A172 (cell line): ENCODE data around the gene TRPM5. TPM values are rescaled to one million over a fixed set of nuclear protein-coding genes. Genes with fewer than 3 reads are reported as not detected.
A peak's percentile ranks its signal among the peaks of the same experiment; 100 is the strongest.

Experiments
- DNase-seq: peaks from one replicate; pipeline ENCODE4 v3.0.0-alpha.2; 2015; ENCODE audit warnings: low spot score
- total RNA-seq: library from RNA; depleted of rRNA; stranded (reverse); fragments of >200 nt; shearing (Covaris generic); gene quantifications from 2 replicates; pipeline ENCODE4 v1.2.3, GENCODE V29; 2014

TRPM5 gene
- total RNA-seq, 1 experiment from 2014 or later = not detected

DNA sequence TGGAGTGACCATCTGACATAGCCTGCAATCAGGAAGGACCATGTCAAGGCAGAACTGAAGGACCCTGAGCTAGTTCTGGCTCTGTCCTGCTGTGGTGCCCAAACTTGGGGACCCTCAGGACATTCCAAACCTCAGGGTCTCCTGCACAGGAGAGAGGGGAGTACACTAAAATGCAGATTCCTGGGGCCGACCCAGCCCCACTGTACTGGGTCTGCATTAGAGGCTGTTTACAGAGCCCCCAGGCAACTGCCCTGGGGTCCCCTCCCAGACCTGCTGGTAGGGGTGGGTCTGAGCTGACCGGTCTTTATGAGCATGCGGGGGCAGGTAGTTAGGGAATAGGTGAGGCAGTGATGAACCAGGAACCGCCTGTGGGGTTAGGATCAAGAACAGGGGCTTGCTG lies 6.8 kb downstream of the TRPM5 start:
- no peak for DNase-seq

DNA sequence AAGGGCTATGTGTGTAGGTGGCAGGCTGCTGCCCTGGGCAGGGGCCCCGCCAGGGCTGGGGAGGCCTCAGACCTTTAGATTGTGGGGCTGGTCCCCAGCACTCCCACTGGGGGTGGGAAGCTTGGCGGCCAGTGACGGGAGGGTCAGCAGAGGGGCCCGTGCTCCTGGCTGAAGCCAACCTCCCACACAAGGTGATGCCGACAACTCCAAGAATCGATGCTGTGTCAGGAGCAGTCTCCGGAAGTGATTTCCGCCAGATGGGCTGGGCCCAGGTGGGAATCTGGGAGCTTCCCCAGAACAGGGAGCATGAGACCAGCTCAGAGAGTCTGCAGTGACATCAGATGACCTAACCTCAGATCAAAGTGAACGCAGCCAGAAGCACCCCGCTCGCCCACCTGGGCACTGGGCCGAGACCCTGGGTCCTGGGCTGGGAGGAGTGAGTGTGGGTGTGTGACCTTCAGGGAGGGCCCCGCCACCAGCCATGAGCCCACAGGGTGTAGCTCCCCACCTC lies 7.7 kb downstream of the TRPM5 start:
- no peak for DNase-seq

DNA sequence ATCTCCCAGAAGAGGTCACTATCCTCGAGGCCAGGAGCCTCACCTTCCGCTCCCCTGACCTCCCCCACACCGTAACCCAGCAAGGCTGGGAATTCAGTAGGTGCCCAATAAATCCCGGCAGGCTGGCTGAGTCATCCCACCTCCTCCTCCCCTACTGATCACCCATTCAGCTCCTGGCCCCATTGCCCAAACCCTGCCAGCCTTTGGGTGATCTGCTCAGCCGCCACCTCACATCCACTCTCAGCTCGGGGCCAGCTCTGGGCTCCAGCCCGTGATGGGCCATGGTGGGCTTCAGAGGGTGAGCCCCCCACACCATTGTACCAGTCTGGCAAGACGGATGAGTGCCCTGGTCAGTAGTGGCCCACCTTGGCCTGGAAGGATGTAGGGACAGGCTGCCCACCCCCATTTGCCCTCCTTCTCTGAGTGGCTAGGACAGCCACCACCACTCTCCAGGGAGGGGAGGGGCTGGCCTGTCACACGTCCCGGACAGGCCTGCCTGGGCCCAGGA lies 8.2 kb downstream of the TRPM5 start:
- no peak for DNase-seq

DNA sequence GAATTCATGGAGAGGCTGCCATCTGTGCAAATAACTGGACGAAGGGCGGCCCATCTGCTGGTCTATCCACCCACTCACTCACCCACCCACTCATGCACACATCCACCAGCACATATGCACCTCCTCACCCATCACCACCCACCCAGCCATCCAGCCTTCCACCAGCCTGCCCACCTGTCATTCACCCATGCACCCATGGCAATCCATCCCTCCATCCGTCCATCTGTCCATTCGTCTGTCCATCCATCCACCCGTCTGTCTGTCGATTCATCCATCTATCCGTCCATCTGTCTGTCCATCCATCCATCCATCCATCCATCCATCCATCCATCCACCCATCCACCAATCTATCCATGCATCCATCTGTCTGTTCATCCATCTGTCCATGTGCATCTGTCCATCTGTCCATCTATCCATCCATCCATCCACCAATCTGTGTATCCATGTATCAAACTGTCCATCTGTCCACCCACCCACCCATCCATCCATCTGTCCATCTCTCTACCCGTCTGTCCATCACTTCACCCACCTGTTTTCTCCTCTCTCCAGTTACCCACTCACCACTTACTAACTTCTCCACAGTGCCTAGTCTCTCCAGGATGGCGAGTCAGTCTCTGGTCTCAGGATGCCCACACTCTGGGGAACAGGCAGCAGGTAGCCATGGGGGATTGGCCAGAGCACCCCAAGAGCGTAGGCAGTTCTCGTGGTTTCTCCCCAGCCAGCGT lies 8.9 kb downstream of the TRPM5 start:
- DNase-seq = no peak

DNA sequence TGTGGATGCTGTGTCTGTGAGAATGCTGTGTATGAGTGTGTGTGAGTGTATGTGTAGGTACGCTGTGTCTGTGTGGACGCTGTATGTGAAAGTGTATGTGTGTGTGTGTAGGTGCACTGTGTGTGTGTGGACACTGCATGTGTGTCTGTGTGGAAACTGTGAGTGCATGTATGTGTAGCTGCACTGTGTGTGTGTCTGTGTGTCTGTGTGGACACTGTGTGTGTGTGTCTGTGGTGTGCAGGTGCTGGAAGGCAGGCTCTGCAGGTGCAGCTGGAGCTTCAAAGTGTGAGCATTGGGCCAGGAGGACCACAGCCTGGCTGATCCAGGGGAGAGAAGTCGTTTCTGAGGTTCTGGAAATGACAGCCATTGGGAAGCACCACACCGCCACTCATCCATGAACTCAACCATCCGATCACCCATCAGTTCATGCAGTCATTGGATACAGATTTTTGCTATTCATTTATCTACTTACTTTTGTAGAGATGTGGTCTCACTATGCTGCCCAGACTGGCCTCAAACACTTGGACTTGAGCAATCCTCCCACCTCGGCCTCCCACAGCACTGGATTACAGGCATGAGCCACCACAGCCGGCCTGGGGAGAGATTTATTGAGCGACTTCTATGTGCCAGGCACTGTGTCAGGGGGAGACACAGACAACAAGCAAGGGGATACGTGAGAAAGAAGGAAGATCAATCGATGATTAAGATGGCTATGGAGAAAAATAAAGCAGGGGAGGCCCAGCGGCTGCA lies 9.6 kb downstream of the TRPM5 start:
- no peak for DNase-seq

DNA sequence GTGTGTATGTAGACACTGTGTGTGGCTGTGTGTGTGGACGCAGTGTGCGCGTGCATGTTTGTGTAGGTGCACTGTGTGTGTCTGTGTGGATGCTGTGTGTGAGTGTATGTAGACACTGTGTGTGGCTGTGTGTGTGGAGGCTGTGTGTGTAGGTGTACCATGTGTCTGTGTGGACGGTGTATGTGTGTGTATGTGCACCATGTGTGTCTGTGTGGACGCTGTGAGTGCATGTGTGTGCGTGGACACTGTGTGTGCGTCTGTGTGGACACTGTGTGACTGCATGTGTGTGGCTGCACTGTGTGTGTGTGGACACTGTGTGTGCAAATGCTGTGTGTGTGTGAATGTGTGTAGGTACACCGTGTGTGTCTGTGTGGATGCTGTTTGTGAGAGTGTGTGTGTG lies 10.3 kb downstream of the TRPM5 start:
- DNase-seq = no peak

DNA sequence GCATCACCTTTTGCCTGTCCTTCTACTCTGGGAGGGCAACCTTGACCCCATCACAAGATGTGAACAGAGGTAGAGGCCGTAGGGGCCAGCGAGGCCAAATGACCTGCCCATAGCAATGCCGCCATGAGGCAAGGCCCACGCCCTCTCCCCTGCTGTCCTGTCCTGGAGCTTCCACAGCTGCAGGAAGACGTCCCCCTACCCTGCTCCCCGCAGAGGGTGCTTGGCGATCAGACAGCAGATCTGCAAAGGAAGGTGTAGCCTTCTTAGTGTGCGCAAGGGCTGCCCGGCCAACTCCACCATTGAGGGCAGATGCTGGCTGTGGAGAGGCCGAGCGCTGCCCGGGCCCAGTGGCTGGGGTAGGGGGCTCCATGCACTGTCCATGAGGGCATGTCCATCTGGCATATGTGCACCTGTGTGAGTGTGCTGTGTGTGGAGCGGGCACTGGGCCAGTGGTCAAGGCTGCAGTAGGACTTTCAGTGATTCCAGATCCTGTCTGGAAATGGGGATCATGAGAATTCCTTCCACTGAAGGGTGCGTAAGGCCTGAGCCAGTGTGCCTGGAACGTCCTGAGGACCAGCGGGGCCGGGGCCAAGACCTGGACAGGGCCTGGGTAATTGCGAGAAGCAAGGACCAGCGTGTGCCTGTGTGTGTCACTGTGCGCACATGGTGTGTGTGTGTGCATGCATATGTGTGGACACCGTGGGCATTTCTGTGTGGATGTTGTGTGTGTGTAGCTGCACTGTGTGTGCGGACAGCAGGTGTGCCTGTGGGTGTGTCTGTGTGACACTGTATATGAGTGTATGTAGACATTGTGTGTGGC lies 11.0 kb downstream of the TRPM5 start:
- no peak for DNase-seq

DNA sequence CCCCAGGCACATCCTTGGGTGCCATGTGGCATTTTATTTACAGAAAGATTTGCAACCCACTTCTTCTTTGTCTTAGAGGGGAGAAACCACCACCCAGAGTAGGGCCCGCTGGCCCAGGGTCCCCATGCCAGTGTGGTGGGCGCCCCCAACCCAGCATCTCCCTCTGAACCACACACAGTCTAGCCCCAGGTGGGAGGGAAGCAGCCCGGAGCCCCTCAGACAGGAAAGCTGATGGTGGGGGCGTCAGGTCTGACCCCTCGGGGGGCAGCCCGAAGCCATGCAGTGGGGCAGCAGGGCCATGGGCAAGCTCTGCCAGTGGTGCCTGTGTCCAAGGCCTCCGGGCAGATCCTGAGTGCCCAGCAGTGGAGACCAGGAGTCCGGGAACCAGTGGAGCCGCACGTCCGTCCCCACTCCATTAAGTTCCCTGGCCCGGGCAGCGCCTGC lies 11.7 kb downstream of the TRPM5 start:
- no peak for DNase-seq

DNA sequence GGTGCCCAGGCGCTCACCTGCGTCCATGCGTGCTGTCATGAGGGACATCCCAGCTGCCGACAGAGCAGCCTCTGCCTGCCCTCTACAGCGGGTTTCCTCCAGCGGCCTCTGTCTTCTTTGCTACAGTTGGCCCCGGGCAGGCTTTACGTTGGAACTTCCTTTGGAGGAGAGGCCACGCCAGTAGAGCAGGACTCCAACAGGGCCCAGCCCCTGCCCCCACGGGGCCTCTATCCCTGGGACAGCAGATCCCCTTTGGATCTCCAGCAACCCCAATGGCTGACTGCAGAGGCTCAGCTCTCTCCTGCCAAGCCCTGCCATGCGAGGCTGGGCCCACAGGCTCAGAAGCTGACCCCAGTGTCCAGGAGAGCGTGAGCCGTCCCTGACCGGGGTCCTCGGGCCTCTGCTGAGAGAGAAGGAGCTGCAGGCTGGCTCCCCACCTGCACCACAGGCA lies 12.1 kb downstream of the TRPM5 start:
- DNase-seq = no peak

DNA sequence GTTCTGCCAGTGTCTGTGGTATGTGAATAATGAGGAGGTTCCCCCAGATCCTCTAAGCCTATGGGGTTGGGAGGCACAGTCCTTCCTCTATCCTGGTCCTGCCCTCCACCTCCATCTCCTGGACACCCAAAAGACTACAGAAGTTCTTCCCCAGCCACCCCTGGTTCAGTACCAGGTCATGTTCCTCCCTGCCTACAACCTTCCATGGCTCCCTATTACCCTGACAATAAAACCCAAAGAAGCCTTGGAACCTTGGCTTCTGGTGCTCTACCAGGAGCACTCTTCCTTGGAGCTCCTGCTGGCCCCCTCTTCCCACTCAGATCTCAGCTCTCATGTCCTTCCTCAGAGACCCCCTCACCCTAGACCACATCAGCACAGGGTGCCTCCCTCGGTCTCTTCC lies 12.9 kb downstream of the TRPM5 start:
- DNase-seq = no peak

DNA sequence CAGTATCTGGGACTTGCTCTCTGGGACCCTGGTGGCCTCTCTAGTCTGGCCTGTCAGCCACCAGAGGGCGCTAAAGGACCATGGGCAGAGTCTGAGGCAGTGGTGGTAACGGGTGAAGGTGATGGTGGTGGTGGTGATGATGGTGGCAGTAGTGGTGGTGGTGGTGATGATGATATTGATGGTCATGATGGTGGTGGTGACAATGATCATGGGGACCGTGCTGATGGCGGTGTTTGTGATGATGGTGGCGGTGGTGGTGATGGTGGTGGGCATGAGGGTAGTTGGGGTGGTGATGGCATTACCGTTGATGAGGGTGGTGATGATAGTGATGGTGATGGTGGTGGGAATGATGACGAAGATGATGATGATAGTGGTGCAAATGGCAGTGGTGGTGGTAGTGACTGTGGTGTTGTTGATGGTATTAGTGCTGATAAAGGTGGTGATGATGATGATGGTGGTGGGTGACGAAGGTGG lies 16.0 kb downstream of the TRPM5 start:
- peak; percentile 49 for DNase-seq

DNA sequence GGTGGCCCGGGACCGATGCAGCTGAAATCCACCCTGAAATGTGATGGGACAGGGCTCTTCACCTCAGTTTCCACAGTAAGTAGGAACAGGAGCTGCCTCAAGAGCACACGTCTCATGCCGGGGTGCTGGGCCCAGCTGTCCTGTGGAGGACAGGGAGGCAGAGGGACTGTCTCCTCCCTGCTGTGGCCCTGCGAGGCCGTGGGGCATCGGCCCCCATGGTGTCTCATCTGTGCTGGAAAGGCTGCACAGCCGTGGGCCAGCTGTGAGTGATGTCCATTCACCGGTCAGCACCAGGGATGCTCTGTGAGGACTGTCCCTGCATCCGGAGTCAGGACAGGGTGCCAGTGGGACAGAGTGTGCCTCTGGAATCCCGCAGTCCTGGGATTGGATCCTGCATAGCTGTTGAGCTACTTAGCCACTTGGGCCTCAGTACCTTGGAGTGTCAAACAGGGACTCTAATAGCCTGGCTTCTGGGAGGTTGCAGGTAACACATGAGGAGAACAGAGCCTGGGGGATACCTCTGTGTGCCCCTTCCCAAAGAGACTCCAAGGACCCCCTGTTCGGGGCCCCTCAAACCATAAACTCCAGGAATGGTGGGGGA lies 16.5 kb downstream of the TRPM5 start:
- DNase-seq = no peak

DNA sequence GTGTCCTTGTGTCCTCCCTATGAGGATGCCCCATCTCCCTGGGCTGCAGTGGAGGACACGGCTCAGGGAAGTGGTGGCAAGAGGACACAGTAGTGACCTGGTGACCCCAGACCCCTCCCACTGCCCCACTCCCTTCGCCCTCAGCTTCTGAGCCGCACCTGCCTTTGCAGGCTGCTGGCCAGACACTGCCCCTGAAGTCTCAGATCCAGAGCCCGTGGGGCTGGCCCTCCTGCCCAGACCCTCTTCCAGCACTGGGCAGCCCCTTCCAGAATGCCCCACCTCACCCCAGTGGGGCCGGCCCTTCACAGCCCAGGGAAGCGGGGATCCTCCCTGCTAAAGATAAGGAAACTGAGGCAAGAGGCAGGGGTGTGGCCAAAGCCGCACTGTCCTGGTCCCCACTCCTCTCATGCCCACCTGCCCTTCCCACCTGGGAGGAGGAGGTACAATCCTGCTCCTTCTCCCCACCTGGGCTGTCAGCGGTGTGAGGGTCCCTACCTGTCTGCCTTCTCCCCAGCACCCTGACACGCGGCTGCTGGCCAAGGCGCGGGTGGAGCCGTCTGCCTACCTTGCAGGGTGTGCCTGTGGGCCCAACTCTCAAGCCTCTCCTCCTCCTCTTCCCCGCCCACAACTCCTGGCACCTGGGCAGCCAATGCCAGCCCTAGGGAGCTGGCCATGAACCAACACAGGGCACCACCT lies 17.3 kb downstream of the TRPM5 start:
- no peak for DNase-seq

DNA sequence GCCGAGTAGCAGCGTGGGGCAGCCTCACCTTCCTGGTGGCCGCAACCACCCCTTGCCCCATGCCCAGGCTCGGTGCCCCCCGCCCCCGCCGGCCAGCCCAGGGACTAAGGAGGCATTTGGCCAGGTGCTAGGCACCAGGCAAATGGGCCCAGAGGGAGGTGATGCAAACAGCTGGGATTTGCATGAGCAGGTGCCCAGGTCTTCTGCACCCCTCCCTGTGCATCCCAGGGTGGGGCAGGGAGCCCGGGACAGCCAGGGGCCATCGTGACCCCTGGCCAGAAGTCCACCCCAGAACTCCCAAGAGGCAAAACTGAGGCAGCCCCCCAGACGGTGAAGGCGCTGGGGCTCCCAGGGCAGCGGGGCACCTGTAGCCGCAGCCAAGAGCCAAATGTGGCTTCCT lies 18.1 kb downstream of the TRPM5 start:
- no peak for DNase-seq

DNA sequence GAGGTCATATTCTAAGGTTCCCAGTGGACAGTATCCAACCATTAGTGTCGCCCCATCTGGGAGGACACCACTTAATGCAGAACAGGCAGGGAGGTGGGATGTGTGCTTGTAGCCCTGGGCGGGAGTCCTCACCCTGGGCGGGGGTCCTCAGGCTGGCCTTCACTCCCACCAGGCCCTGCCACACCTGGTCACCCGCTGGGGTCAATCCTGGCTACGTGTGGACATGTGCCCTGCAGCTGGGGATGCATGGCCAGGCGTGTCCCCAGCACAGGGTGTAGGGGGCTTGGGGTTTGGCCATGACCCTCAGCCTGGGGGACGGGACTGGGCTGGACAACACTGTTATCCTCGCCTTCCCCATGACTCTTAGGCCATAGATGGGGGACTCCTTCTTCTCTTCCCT lies 18.8 kb downstream of the TRPM5 start:
- no peak for DNase-seq

DNA sequence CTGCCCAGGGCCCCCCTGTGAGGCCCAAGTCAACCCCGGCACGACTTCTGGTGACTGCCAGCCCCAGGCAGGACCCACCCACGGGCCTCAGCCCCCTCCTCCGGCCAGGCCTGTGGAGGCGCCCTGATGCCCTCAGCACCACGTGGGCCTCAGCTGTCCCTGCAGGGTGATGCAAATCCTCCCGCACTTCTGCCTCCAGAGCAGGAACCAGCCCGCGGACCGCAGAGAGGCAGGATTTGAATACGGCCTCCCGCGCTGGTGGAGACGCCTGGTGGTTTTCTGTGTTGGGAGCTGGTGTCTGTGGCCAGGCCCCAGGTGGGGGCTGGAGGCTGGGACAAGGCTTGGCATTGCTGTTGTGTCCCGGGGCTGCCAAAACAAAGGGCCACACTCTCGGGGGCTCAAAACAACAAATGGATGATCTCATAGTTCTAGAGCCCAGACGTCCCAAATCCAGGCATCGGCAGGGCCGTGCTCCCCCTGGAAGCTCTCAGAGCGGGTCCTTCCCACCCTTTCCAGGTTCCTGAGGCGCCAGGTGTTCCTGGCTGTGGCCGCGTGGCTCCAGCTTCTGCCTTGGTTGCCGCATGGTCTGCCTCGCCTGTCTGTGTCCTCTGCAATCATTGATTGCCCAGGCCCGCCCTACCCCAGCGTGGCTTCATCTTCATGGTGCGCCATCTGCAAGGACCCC lies 19.4 kb downstream of the TRPM5 start:
- DNase-seq = no peak

DNA sequence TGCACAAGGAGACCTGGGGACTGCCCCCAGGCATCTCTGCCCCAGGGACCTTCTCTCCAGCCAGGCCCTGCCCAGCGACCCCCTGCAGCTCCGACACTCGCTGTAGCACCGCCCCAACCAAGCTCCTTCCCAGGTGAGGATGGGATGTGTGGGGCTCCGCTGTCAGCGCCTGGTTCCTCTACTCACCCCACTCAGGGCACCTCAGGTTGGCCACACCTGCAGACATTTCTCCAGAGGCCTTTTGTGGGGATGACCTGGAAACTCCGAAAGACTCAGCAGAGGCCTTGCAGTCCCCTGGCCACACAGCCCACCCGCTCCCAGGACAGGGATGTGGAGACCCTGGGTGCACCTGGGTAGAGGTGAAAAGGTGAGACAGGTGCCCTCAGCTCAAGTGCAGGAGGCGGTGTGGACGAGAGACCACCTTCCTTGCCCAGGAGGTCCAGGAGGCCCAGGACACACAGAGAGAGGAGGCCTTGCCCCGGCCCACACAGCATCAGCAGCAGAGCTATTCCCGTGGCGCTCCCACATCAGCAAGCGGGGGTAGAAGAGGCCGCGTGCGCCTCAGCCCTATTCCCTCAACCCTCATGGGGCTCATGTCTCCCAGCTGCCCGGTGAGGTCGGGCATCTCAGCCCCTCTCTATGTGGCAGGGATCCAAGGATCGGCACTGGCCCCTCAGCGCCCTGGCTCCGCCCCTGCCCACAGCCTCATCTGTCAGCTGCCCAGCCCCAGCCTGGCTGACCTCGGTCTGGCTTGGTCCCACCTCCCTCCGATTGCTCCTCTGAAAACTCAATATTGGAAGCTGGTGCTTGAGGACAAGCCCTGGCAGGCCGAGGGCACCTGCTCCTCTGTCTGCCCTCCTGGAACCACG lies 20.9 kb downstream of the TRPM5 start:
- DNase-seq = no peak

DNA sequence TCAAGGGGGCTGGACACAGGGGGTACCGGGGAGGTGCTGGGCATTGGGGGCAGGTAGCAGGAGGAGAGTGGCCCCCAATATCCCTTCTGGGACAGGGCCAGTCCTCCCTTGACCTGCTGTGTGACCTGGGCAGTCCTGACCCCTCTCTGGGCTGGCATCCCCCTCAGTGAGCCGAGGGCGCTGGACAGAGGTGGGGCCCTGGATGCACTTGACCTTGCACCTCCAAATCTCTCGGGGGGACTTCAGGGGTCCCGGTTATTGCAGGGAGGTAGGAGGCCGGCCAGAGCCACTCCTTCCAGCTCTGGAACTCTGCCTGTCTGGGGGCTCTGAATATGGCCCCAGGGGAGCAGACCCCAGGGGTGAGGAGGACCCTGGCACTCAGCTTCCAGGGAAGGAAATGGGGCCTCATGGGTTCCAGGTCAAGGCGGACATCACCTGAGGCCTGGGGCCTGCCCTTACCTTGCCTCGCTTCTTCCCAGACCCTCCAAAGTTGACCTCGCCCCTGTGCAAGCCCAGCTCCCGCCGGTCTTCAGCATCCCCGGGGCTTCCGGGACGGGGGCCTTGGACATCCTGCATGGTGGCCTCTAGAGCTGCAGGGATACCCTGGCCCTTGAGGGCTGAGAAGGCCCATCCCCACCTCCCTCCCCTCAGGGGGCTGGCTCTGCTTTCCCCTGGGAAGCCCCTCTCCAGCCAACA lies 21.7 kb downstream of the TRPM5 start:
- DNase-seq = no peak

DNA sequence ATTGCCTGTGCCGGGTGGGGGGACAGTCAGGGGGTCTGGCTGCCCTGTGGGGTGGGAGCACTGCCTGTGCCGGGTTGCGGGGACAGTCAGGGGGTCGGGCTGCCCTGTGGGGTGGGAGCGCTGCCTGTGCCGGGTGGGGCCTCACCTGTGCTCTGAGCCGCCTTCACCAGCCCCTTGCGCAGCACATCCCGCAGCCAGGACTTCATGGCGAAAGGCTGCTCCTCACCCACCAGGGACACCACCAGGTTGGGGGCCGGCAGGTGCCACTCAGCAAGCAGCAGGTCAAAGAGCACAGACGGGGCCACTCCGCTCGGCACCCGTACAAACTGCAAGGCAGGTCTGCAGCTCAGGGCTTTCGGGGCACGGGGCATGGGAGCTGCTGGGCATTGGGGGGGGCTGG lies 22.3 kb downstream of the TRPM5 start:
- no peak for DNase-seq
